GM12878 (cell line): ENCODE measurements around the gene DCTN5. TPM values are rescaled to one million over a fixed set of nuclear protein-coding genes. Genes with fewer than 3 reads are reported as not detected.

Experiments
- ATAC-seq: fragments of 200-7000 bp; cut with Tn5 transposase; 3 replicates; pipeline ENCODE4 v1.9.1; 2020; ENCODE audit warnings: mild to moderate bottlenecking, moderate library complexity
- BruUV-seq: library from RNA; stranded (reverse); fragments of 400-500 nt; replicated peaks from 2 replicates; lab custom pipeline; 2021; lab: Mats Ljungman, UMichigan
- CTCF ChIA-PET: fragments of 300-600 bp; sonication (Branson Sonifier 250); formaldehyde crosslinking; extraction: SDS; loops from one replicate; lab custom pipeline; 2021; ENCODE audit warnings: inconsistent platforms; lab: Yijun Ruan, JAX
- POLR2A ChIA-PET: fragments of 350-600 bp; formaldehyde crosslinking; extraction: SDS; loops from one replicate; lab custom pipeline; 2021; ENCODE audit warnings: inconsistent platforms; lab: Charles Lee
- RAD21 ChIA-PET: fragments of 300-600 bp; sonication (Branson Sonifier 250); formaldehyde crosslinking; loops from one replicate; lab custom pipeline; 2023; ENCODE audit warnings: antibody characterized with exemption; ENCODE audit not compliant: unreplicated experiment; lab: Charles Lee
- SMC1A ChIA-PET: fragments of 300-600 bp; sonication (Branson Sonifier 250); formaldehyde crosslinking; loops from one replicate; lab custom pipeline; 2023; ENCODE audit not compliant: unreplicated experiment, uncharacterized antibody; lab: Charles Lee
- DNase-seq: peaks from one replicate; pipeline ENCODE4 v3.0.0-alpha.2; 2011; ENCODE audit warnings: low read depth, low spot score
- FAIRE-seq: peaks from 3 replicates; lab custom pipeline; 2011; peaks lifted over from hg19 to GRCh38; lab: Jason Lieb, UNC
- H2AFZ ChIP-seq: 2 replicates; pipeline ENCODE4 v1.6.0; 2011; ENCODE audit warnings: low read depth, low read length, control low read depth; ENCODE audit not compliant: control insufficient read depth
- H3K27ac ChIP-seq: 2 replicates; pipeline ENCODE4 v1.5.1; 2011; ENCODE audit warnings: control low read depth; ENCODE audit not compliant: control insufficient read depth, insufficient read depth
- H3K27me3 ChIP-seq, 2 experiments: replicated peaks in 1 of 2; 2 replicates each; pipeline versions ENCODE4 v1.6.0 to v1.6.1; 2011; ENCODE audit warnings: low read length in 1 of 2; ENCODE audit not compliant: control insufficient read depth in 2 of 2, insufficient read depth in 2 of 2
- H3K36me3 ChIP-seq, 2 experiments: 2 replicates each; pipeline ENCODE4 v1.5.1; 2011; ENCODE audit warnings: low read length in 1 of 2; ENCODE audit not compliant: control insufficient read depth in 2 of 2, insufficient read depth in 2 of 2
- H3K4me1 ChIP-seq: 2 replicates; pipeline ENCODE4 v1.6.1; 2011; ENCODE audit warnings: mild to moderate bottlenecking, low read length, moderate library complexity, mixed read lengths; ENCODE audit not compliant: control insufficient read depth, insufficient read depth
- H3K4me2 ChIP-seq: 2 replicates; pipeline ENCODE4 v1.6.0; 2011; ENCODE audit warnings: control low read depth; ENCODE audit not compliant: control insufficient read depth, insufficient read depth
- H3K4me3 ChIP-seq: fragments of 200-600 bp; sonication (generic); 2 replicates; pipeline ENCODE4 v1.5.1; 2016
- H3K79me2 ChIP-seq: 2 replicates; pipeline ENCODE4 v1.6.0; 2011; ENCODE audit warnings: low read length; ENCODE audit not compliant: control insufficient read depth, insufficient read depth
- H3K9ac ChIP-seq: 2 replicates; pipeline ENCODE4 v1.8.0; 2011; ENCODE audit warnings: low read length, control low read depth, mixed read lengths; ENCODE audit not compliant: control insufficient read depth, insufficient read depth
- H3K9me3 ChIP-seq: replicated peaks from 3 replicates; pipeline ENCODE4 v1.5.1; 2011; ENCODE audit warnings: mild to moderate bottlenecking, low read length; ENCODE audit not compliant: control insufficient read depth, insufficient read depth
- H4K20me1 ChIP-seq: 2 replicates; pipeline ENCODE4 v1.6.0; 2011; ENCODE audit not compliant: control insufficient read depth, insufficient read depth
- BCL11A ChIP-seq: IDR thresholded peaks from 2 replicates; pipeline ENCODE4 v1.6.1; 2011; ENCODE audit warnings: low read depth, low read length
- EZH2 ChIP-seq: IDR thresholded peaks from 2 replicates; pipeline ENCODE4 v1.6.1; 2012; ENCODE audit warnings: low read depth, mild to moderate bottlenecking, control low read depth, inconsistent platforms, low read length, borderline replicate concordance; ENCODE audit not compliant: control insufficient read depth
- IRF4 ChIP-seq: IDR thresholded peaks from 2 replicates; pipeline ENCODE4 v1.6.1; 2011; ENCODE audit warnings: low read depth, low read length
- RCOR1 ChIP-seq: conservative IDR thresholded peaks from 2 replicates; pipeline ENCODE4 v1.6.1; 2012; ENCODE audit warnings: low read depth, low read length, improper control_type of control experiment
- SIN3A ChIP-seq: IDR thresholded peaks from 2 replicates; pipeline ENCODE4 v1.6.1; 2012; ENCODE audit warnings: low read depth, low read length, improper control_type of control experiment
- SMARCA5 ChIP-seq: fragments of 450-650 bp; IDR thresholded peaks from 2 replicates; pipeline ENCODE4 v1.6.1; 2017; ENCODE audit warnings: mild to moderate bottlenecking
- SREBF2 ChIP-seq: IDR thresholded peaks from 2 replicates; pipeline ENCODE4 v1.6.1; 2012; ENCODE audit warnings: mild to moderate bottlenecking, low read length
- WGBS: methylation state at CpG from one replicate; pipeline ENCODE4 v1.1.6; 2016; ENCODE audit warnings: low lambda C conversion rate; ENCODE audit not compliant: insufficient replicate concordance, insufficient coverage; ENCODE audit errors: missing lambda C conversion rate; 5-methylcytosine and 5-hydroxymethylcytosine counted together
- in situ Hi-C: fragments of 300-500 bp; cut with MboI; formaldehyde crosslinking; loops from 9 replicates; pipeline ENCODE4 v1.14.3; 2018; ENCODE audit warnings: mixed read lengths
- intact Hi-C: fragments of 100-400 bp; cut with micrococcal nuclease; formaldehyde crosslinking; loops from one replicate; pipeline ENCODE4 v1.14.2; 2022; ENCODE audit not compliant: unreplicated experiment
- polyA plus RNA-seq, 11 experiments: library from polyadenylated mRNA; depleted of rRNA in 4 of 11; unstranded in 6 of 11; stranded (reverse) in 5 of 11; fragments of >200 nt; fragmentation: Nextera tagmentation in 4 of 11; fragmentation: Illumina TruSeq in 1 of 11; extraction: Ambion mirVana in 4 of 11; extraction: Trizol in 1 of 11; gene quantifications; 1 replicate in 1 of 11; 2 replicates in 10 of 11; pipeline versions ENCODE4 v1.2.1 to v1.2.3, GENCODE V29; 2011 to 2016; ENCODE audit warnings: inconsistent platforms in 2 of 11, missing spikeins in 2 of 11, low read depth in 1 of 11
- total RNA-seq, 4 experiments: library from RNA; depleted of rRNA in 3 of 4; stranded (reverse); fragments of >200 nt in 3 of 4; fragmentation: Illumina TruSeq in 1 of 4; extraction: Trizol in 1 of 4; gene quantifications; 2 replicates each; pipeline versions ENCODE4 v1.2.1 to v1.2.3, GENCODE V29; 2013 to 2021
- TF ChIP-seq, protein P1 (sequence below): fragments of 450-650 bp; IDR thresholded peaks from 2 replicates; pipeline ENCODE4 v1.6.1; 2017; ENCODE audit warnings: mild to moderate bottlenecking
- TF ChIP-seq, protein P2 (sequence below): IDR thresholded peaks from 2 replicates; pipeline ENCODE4 v1.6.1; 2012; ENCODE audit warnings: low read depth, low read length, improper control_type of control experiment
- TF ChIP-seq, protein P3 (sequence below): fragments of 450-650 bp; IDR thresholded peaks from 2 replicates; pipeline ENCODE4 v1.6.1; 2018; ENCODE audit warnings: mild to moderate bottlenecking, low read depth, moderate library complexity; ENCODE audit not compliant: partially characterized antibody
- TF ChIP-seq, protein P4 (sequence below): fragments of 450-650 bp; IDR thresholded peaks from 2 replicates; pipeline ENCODE4 v1.6.1; 2017; ENCODE audit warnings: mild to moderate bottlenecking, moderate library complexity

DCTN5 gene
- total and polyA plus RNA-seq, 10 of the 15 experiments (the other 5 are each of a cell fraction or from before 2014, with no cell fraction given), result 49.1 to 153 (median 81.4) TPM

DNA sequence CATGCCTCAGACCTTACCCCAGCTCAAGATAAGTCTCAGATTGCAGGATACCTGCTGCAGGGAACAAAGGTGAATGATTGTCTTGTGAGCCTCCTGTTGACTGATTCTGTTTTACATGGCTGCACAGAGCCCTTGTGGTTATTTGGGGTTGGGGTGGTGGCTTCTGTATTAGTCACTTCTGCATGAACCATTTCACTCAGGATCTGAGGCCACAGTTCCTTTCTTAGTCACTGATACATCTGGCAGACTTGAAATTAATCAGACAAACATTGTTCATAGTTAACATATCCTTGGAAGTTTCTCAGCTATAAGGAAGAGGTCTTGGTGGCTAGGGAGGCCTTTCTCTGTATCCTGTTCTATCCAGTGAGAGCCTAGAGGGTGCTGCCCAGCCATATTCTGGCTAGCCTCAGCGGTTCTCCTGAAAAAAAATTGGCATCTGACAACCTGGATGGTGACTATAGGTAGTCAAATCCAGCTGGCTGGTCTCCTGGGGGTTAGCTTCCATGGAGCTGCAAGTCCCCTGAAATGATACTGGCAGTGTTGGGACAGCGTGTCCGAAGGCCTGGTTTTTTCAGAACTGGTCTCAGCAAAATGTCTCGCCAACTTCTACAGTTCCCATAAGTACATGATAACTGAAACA, 29.0 kb downstream of the DCTN5 start:
- WGBS, result 50% methylated on average over 4 of the region's 4 CpGs
- peaks cover 2% of the 10 kb centered on the region; the same call in 1 of the 2 replicates for H3K79me2 ChIP-seq
- BruUV-seq, result no TSS peak
- ChIA-PET SMC1A (interaction anchor here (1.3 to 1.4 kb wide), 2 partner anchors 16 to 112 kb away, joined by 3 to 6 read pairs; partner anchors contain the start of gene UBFD1), POLR2A (interaction anchor here (0.7 to 1.4 kb wide), 5 partner anchors 9 to 113 kb away, joined by 3 to 4 read pairs (median 3); partner anchors contain the start of gene PLK1), RAD21 (interaction anchor here (1.0 to 1.8 kb wide), 3 partner anchors 8 to 28 kb away, joined by 4 to 5 read pairs (median 5); partner anchors contain the start of gene PLK1), CTCF (interaction anchor here (1.1 to 5.1 kb wide), 3 partner anchors 8 to 236 kb away, joined by 3 to 26 read pairs (median 7); partner anchors contain the start of genes NDUFAB1 and PLK1)
- peak; percentile 84 for FAIRE-seq
- no peaks in the 10 kb centered on the region for H3K9me3 ChIP-seq
- peak overlapping the region; percentile 18; the same call in 1 of the 2 replicates for H3K4me3 ChIP-seq
- DNase-seq, result peak; percentile 77
- ATAC-seq, result peak; percentile 99
- no peaks in the 10 kb centered on the region for H3K27me3 ChIP-seq
- in situ Hi-C loops (no loop called here), intact Hi-C loops (no loop called here)
- H4K20me1 ChIP-seq, result peaks cover 6% of the 10 kb centered on the region; the same call in 1 of the 2 replicates
- H3K4me2 ChIP-seq, result peak overlapping the region; percentile 76
- peaks cover 29% of the 10 kb centered on the region for H3K4me1 ChIP-seq
- H3K27ac ChIP-seq, result peak overlapping the region; percentile 29; the same call in 1 of the 2 replicates
- H2AFZ ChIP-seq, result no peak overlapping the region
- H3K9ac ChIP-seq, result no peak overlapping the region
- peaks cover 9 to 21% of the 10 kb centered on the region in 2 experiments; a peak in 3 of 4 replicates for H3K36me3 ChIP-seq
- TF ChIP-seq SMARCA5 (no peak), SIN3A (no peak), RCOR1 (no peak), IRF4 (peak; percentile 100), SREBF2 (no peak), EZH2 (0 out of 2 replicates have a peak, but pooled peaks have one; percentile 94), BCL11A (peak; percentile 100)
- TF ChIP-seq, protein P1, sequence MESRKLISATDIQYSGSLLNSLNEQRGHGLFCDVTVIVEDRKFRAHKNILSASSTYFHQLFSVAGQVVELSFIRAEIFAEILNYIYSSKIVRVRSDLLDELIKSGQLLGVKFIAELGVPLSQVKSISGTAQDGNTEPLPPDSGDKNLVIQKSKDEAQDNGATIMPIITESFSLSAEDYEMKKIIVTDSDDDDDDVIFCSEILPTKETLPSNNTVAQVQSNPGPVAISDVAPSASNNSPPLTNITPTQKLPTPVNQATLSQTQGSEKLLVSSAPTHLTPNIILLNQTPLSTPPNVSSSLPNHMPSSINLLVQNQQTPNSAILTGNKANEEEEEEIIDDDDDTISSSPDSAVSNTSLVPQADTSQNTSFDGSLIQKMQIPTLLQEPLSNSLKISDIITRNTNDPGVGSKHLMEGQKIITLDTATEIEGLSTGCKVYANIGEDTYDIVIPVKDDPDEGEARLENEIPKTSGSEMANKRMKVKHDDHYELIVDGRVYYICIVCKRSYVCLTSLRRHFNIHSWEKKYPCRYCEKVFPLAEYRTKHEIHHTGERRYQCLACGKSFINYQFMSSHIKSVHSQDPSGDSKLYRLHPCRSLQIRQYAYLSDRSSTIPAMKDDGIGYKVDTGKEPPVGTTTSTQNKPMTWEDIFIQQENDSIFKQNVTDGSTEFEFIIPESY, result no peak
- TF ChIP-seq, protein P2, sequence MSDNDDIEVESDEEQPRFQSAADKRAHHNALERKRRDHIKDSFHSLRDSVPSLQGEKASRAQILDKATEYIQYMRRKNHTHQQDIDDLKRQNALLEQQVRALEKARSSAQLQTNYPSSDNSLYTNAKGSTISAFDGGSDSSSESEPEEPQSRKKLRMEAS, result no peak
- TF ChIP-seq, protein P3, sequence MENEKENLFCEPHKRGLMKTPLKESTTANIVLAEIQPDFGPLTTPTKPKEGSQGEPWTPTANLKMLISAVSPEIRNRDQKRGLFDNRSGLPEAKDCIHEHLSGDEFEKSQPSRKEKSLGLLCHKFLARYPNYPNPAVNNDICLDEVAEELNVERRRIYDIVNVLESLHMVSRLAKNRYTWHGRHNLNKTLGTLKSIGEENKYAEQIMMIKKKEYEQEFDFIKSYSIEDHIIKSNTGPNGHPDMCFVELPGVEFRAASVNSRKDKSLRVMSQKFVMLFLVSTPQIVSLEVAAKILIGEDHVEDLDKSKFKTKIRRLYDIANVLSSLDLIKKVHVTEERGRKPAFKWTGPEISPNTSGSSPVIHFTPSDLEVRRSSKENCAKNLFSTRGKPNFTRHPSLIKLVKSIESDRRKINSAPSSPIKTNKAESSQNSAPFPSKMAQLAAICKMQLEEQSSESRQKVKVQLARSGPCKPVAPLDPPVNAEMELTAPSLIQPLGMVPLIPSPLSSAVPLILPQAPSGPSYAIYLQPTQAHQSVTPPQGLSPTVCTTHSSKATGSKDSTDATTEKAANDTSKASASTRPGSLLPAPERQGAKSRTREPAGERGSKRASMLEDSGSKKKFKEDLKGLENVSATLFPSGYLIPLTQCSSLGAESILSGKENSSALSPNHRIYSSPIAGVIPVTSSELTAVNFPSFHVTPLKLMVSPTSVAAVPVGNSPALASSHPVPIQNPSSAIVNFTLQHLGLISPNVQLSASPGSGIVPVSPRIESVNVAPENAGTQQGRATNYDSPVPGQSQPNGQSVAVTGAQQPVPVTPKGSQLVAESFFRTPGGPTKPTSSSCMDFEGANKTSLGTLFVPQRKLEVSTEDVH, result no peak
- TF ChIP-seq, protein P4, sequence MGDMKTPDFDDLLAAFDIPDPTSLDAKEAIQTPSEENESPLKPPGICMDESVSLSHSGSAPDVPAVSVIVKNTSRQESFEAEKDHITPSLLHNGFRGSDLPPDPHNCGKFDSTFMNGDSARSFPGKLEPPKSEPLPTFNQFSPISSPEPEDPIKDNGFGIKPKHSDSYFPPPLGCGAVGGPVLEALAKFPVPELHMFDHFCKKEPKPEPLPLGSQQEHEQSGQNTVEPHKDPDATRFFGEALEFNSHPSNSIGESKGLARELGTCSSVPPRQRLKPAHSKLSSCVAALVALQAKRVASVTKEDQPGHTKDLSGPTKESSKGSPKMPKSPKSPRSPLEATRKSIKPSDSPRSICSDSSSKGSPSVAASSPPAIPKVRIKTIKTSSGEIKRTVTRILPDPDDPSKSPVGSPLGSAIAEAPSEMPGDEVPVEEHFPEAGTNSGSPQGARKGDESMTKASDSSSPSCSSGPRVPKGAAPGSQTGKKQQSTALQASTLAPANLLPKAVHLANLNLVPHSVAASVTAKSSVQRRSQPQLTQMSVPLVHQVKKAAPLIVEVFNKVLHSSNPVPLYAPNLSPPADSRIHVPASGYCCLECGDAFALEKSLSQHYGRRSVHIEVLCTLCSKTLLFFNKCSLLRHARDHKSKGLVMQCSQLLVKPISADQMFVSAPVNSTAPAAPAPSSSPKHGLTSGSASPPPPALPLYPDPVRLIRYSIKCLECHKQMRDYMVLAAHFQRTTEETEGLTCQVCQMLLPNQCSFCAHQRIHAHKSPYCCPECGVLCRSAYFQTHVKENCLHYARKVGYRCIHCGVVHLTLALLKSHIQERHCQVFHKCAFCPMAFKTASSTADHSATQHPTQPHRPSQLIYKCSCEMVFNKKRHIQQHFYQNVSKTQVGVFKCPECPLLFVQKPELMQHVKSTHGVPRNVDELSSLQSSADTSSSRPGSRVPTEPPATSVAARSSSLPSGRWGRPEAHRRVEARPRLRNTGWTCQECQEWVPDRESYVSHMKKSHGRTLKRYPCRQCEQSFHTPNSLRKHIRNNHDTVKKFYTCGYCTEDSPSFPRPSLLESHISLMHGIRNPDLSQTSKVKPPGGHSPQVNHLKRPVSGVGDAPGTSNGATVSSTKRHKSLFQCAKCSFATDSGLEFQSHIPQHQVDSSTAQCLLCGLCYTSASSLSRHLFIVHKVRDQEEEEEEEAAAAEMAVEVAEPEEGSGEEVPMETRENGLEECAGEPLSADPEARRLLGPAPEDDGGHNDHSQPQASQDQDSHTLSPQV, result no peak
